DOHH2 (cell line): ENCODE results near the gene PECR.

ENCODE experiments used
- H3F3A ChIP-seq: fragments of 200-600 bp; sonication (generic), shearing (Covaris generic); 2 replicates; pipeline ENCODE4 v1.6.0; 2016; ENCODE audit warnings: antibody characterized with exemption, mild to moderate bottlenecking; ENCODE audit not compliant: control insufficient read depth, insufficient read depth
- H3K27ac ChIP-seq: fragments of 200-600 bp; sonication (generic); 2 replicates; pipeline ENCODE4 v1.5.1; 2014; ENCODE audit warnings: low read depth, mild to moderate bottlenecking, low read length, moderate library complexity
- H3K27me3 ChIP-seq: fragments of 200-600 bp; sonication (generic); 2 replicates; pipeline ENCODE4 v1.6.1; 2014; ENCODE audit warnings: mild to moderate bottlenecking, low read length, mixed read lengths; ENCODE audit not compliant: control insufficient read depth
- H3K36me3 ChIP-seq: fragments of 200-600 bp; sonication (generic); 2 replicates; pipeline ENCODE4 v1.6.1; 2014; ENCODE audit warnings: mild to moderate bottlenecking, low read length, moderate library complexity, mixed read lengths; ENCODE audit not compliant: control insufficient read depth
- H3K4me1 ChIP-seq: fragments of 200-600 bp; sonication (generic); 2 replicates; pipeline ENCODE4 v1.6.1; 2014; ENCODE audit warnings: mild to moderate bottlenecking, low read length, mixed read lengths; ENCODE audit not compliant: control insufficient read depth
- H3K4me2 ChIP-seq: fragments of 200-600 bp; sonication (generic); 2 replicates; pipeline ENCODE4 v1.6.0; 2014; ENCODE audit warnings: mild to moderate bottlenecking, low read length, moderate library complexity
- H3K4me3 ChIP-seq: fragments of 200-600 bp; sonication (generic); 2 replicates; pipeline ENCODE4 v1.5.1; 2014; ENCODE audit warnings: mild to moderate bottlenecking, low read length, mixed read lengths
- H3K79me2 ChIP-seq: fragments of 200-600 bp; sonication (generic); 2 replicates; pipeline ENCODE4 v1.6.1; 2014; ENCODE audit warnings: mild to moderate bottlenecking, low read length, mixed read lengths; ENCODE audit not compliant: control insufficient read depth
- H3K9me2 ChIP-seq: fragments of 200-600 bp; sonication (generic); replicated peaks from 2 replicates; pipeline ENCODE4 v1.6.1; 2014; ENCODE audit warnings: mild to moderate bottlenecking, low read length, mixed read lengths; ENCODE audit not compliant: control insufficient read depth
- H3K9me3 ChIP-seq: fragments of 200-600 bp; sonication (generic); 2 replicates; pipeline ENCODE4 v1.6.1; 2014; ENCODE audit warnings: antibody characterized with exemption, low read length, mixed read lengths; ENCODE audit not compliant: control insufficient read depth, insufficient read depth
- H4K20me1 ChIP-seq: fragments of 200-600 bp; sonication (generic); 2 replicates; pipeline ENCODE4 v1.6.0; 2014; ENCODE audit warnings: low read depth, mild to moderate bottlenecking, antibody characterized with exemption, low read length, moderate library complexity; ENCODE audit not compliant: control insufficient read depth, insufficient read depth
- EZH2phosphoT487 ChIP-seq: fragments of 200-600 bp; sonication (generic); IDR thresholded peaks from 2 replicates; pipeline ENCODE4 v1.6.1; 2017; ENCODE audit warnings: borderline replicate concordance, mild to moderate bottlenecking, antibody characterized with exemption, low read length, moderate library complexity, mixed read lengths
- TF ChIP-seq, protein P1 (sequence below): fragments of 200-600 bp; sonication (generic); IDR thresholded peaks from one replicate; pipeline ENCODE4 v1.5.1; 2014; ENCODE audit warnings: antibody characterized with exemption, mild to moderate bottlenecking, low read depth, low read length; ENCODE audit not compliant: poor library complexity, severe bottlenecking

Gene PECR

DNA sequence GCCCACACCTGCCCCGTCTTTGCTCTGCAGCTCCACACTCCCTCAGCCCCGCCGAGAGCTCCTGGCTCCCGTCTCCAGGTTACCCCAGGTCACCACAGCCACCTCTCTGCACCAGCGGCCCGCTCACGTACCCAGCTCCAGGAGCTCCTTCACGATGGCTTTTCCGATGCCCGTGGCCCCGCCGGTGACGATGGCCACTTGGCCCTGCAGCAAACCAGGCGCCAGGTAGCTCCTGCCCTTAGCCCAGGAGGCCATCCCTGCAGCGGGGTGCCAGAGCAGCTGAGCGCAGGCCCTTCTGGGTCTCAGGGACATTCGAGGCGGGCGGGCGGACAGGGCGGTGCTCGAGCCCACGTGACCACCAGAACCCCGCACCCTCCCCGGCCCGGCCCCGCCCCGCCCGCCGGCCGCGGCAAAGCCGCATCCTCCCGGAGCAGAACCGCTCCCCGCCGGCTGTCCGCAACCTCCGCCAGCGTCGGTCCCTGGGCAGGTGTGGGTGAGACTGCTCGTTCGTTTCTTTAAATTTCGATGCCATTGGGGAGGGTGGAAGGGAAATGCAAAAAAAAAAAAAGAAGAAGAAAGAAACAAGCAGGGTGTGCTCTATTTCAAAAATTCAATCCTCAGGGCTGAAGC, at the start of gene PECR, which contains the start of gene TMEM169:
PECR (minus strand) TSS at position 323 of the 630 bp plus-strand sequence; CDS start at position 255, 68 bp downstream.
TMEM169 (plus strand) TSS at position 433 of the 630 bp plus-strand sequence. CDS start 14,045 bp downstream, outside the sequence.
- no peaks in the 10 kb centered on the region for H3K9me3 ChIP-seq
- no peak within 1 kb of the TSS for H3K27ac ChIP-seq
- H3K4me1 ChIP-seq: peaks cover 4% of the 10 kb centered on the region; the same call in 1 of the 2 replicates
- no peaks in the 10 kb centered on the region for H3K36me3 ChIP-seq
- H3K9me2 ChIP-seq: no peaks in the 10 kb centered on the region
- no peaks in the 10 kb centered on the region for H4K20me1 ChIP-seq
- H3K79me2 ChIP-seq: no peaks in the 10 kb centered on the region
- no peaks in the 10 kb centered on the region for H3F3A ChIP-seq
- H3K4me3 ChIP-seq: peak within 1 kb of the TSS; percentile 52
- 0 out of 2 replicates have a peak, but pooled peaks have one; percentile 34 for TF ChIP-seq EZH2phosphoT487
- TF ChIP-seq, protein P1, sequence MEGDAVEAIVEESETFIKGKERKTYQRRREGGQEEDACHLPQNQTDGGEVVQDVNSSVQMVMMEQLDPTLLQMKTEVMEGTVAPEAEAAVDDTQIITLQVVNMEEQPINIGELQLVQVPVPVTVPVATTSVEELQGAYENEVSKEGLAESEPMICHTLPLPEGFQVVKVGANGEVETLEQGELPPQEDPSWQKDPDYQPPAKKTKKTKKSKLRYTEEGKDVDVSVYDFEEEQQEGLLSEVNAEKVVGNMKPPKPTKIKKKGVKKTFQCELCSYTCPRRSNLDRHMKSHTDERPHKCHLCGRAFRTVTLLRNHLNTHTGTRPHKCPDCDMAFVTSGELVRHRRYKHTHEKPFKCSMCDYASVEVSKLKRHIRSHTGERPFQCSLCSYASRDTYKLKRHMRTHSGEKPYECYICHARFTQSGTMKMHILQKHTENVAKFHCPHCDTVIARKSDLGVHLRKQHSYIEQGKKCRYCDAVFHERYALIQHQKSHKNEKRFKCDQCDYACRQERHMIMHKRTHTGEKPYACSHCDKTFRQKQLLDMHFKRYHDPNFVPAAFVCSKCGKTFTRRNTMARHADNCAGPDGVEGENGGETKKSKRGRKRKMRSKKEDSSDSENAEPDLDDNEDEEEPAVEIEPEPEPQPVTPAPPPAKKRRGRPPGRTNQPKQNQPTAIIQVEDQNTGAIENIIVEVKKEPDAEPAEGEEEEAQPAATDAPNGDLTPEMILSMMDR: no peak
- peaks cover 29% of the 10 kb centered on the region for H3K27me3 ChIP-seq
- H3K4me2 ChIP-seq: peak within 1 kb of the TSS; percentile 47

DNA sequence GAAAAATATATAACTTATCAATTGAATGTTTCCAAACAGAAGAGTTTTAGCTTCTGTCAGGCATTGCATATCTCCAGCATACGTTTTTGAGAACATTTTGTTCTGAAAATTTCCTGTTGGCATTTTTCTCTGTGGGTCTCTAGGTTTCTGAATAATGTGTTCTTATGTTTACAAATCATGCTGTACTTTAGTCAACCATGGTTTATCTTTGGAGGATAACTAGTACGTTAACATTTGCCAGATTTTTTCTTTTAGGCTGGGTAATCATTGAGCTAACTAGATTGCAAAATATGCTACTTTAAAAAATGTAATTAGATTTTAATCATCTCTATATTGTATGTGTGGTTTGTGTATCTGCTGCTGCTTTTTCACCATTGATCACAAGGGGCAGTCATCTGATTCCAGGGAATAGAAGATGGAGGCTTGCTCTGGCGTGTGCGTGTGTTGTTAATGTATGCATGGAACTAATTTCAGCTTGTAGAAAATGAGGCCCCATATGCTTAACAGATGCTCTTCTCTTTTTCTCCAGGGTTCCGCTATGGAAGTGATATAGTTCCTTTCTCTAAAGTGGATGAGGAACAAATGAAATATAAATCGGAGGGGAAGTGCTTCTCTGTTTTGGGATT, 48.9 kb upstream of the PECR start:
- Histone ChIP-seq H3K79me2 (peaks cover 56% of the 10 kb centered on the region), H3K27ac (no peak overlapping the region), H3K27me3 (no peaks in the 10 kb centered on the region), H3K36me3 (peaks cover 97% of the 10 kb centered on the region), H3K9me3 (no peaks in the 10 kb centered on the region), H3K4me3 (no peak overlapping the region), H3K4me1 (no peaks in the 10 kb centered on the region), H3K4me2 (no peak overlapping the region), H3F3A (peaks cover 2% of the 10 kb centered on the region; the same call in 1 of the 2 replicates), H3K9me2 (no peaks in the 10 kb centered on the region), H4K20me1 (no peaks in the 10 kb centered on the region; the same call in 1 of the 2 replicates)
- TF ChIP-seq EZH2phosphoT487: no peak
- TF ChIP-seq, protein P1: no peak

DNA sequence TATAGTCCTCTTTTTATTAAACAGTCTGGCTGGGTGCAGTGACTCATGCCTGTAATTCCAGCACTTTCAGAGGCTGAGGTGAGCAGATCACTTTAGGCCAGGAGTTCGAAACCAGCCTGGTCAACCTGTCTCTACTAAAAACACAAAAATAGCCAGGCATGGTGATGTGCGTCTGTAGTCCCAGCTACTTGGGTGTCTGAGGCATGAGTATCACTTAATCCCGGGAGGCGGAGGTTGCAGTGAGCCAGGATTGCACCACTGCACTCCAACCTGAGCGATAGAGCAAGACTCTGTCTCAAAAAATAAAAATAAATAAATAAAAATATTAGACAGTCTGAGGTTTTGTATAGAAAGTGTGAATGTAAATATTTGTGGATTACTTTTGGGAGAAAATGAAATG, 45.3 kb upstream of the PECR start:
- H3K4me1 ChIP-seq: no peaks in the 10 kb centered on the region
- H4K20me1 ChIP-seq: peaks cover 6% of the 10 kb centered on the region; the same call in 1 of the 2 replicates
- H3K79me2 ChIP-seq: peaks cover 81% of the 10 kb centered on the region
- no peaks in the 10 kb centered on the region for H3K27me3 ChIP-seq
- H3K9me3 ChIP-seq: no peaks in the 10 kb centered on the region
- H3K9me2 ChIP-seq: no peaks in the 10 kb centered on the region
- TF ChIP-seq, protein P1: no peak
- no peak for TF ChIP-seq EZH2phosphoT487
- H3F3A ChIP-seq: peaks cover 2% of the 10 kb centered on the region; the same call in 1 of the 2 replicates
- H3K4me2 ChIP-seq: no peak overlapping the region
- no peak overlapping the region for H3K4me3 ChIP-seq
- H3K27ac ChIP-seq: no peak overlapping the region
- peaks cover 97% of the 10 kb centered on the region for H3K36me3 ChIP-seq
